A549 (cell line): ENCODE measurements around the gene SLC7A8.

Experiments used
- CEBPB ChIP-seq, 2 experiments: fragments of >200 bp in 1 of 2; sonication (Bioruptor Twin) in 1 of 2; formaldehyde crosslinking in 1 of 2; IDR thresholded peaks; 2 replicates each; pipeline ENCODE4 v1.6.1; 2012 to 2016
- CTCF ChIP-seq: fragments of >200 bp; sonication (Bioruptor Twin); formaldehyde crosslinking; IDR thresholded peaks from 3 replicates; pipeline ENCODE4 v1.5.1; 2016
- EP300 ChIP-seq, 2 experiments: fragments of >200 bp; sonication (Bioruptor Twin); formaldehyde crosslinking; IDR thresholded peaks; 2 replicates in 1 of 2; 3 replicates in 1 of 2; pipeline ENCODE4 v1.6.1; 2016 to 2017
- NFE2L2 ChIP-seq: fragments of 150-350 bp; conservative IDR thresholded peaks from 2 replicates; pipeline ENCODE4 v1.6.1; 2014; ENCODE audit warnings: low read length
- POLR2A ChIP-seq: IDR thresholded peaks from 2 replicates; pipeline ENCODE4 v1.6.1; 2012; ENCODE audit warnings: mild to moderate bottlenecking, low read length
- USF2 ChIP-seq: fragments of 450-650 bp; IDR thresholded peaks from 2 replicates; pipeline ENCODE4 v1.6.1; 2014; ENCODE audit warnings: antibody characterized with exemption
- TF ChIP-seq, protein P1 (sequence below): fragments of 150-350 bp; IDR thresholded peaks from 2 replicates; pipeline ENCODE4 v1.6.1; 2014; ENCODE audit warnings: low read depth, mild to moderate bottlenecking, low read length
- TF ChIP-seq, protein P2 (sequence below): IDR thresholded peaks from 2 replicates; pipeline ENCODE4 v1.6.1; 2012

DNA sequence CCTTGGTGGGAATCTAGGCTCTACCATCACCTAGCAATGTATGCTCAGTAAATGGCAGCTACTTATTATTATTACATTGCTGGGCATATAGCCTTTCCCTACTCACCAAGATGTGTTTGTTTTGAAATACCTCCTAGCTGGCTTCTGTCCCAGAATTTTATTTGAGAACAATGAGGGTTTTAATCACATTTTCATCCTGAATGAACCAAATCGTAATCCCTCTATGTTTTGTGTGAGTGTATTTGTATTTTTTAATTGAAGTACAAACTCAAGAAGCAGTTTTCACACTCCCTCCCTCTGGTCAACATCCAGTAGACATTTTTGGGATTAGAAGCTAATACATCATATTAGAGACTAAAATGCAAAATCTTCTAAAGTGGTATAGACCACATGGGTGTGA is 7.6 kb downstream of the SLC7A8 start:
- TF ChIP-seq, protein P1, sequence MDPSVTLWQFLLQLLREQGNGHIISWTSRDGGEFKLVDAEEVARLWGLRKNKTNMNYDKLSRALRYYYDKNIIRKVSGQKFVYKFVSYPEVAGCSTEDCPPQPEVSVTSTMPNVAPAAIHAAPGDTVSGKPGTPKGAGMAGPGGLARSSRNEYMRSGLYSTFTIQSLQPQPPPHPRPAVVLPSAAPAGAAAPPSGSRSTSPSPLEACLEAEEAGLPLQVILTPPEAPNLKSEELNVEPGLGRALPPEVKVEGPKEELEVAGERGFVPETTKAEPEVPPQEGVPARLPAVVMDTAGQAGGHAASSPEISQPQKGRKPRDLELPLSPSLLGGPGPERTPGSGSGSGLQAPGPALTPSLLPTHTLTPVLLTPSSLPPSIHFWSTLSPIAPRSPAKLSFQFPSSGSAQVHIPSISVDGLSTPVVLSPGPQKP, result no peak
- TF ChIP-seq POLR2A (no peak), CTCF (no peak), NFE2L2 (no peak), CEBPB (IDR thresholded peaks at IDR 0.05) (no peak), EP300 (IDR thresholded peaks at IDR 0.05) (no peak), USF2 (no peak)
- TF ChIP-seq, protein P2, sequence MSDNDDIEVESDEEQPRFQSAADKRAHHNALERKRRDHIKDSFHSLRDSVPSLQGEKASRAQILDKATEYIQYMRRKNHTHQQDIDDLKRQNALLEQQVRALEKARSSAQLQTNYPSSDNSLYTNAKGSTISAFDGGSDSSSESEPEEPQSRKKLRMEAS, result no peak
